H1 (cell line): ENCODE data around the gene SCN7A.

Source experiments
- CTCF ChIP-seq, 3 experiments: IDR thresholded peaks; 1 replicate in 2 of 3; 2 replicates in 1 of 3; pipeline versions ENCODE4 v1.5.1 to v1.6.1; 2011; ENCODE audit warnings: low read length in 3 of 3, mild to moderate bottlenecking in 3 of 3, inconsistent platforms in 2 of 3, low read depth in 1 of 3, moderate library complexity in 1 of 3; ENCODE audit not compliant: insufficient read depth in 1 of 3; ENCODE audit errors: control extremely low read depth in 1 of 3
- JUN ChIP-seq: IDR thresholded peaks from 2 replicates; pipeline ENCODE4 v1.6.1; 2011; ENCODE audit warnings: low read depth, mild to moderate bottlenecking, improper control_type of control experiment, low read length
- JUND ChIP-seq: IDR thresholded peaks from 2 replicates; pipeline ENCODE4 v1.6.1; 2011; ENCODE audit warnings: mild to moderate bottlenecking, improper control_type of control experiment, low read length
- KDM4A ChIP-seq: IDR thresholded peaks from one replicate; pipeline ENCODE4 v1.7.1; 2012; ENCODE audit warnings: low read depth, mild to moderate bottlenecking, moderate library complexity, low read length, inconsistent platforms; ENCODE audit not compliant: severe bottlenecking

- TF ChIP-seq JUND, result no peak
- no peak for TF ChIP-seq CTCF (IDR thresholded peaks at IDR 0.05; ENCODE audit: control extremely low read depth in 1 of 3, insufficient read depth in 1 of 3, low read depth in 1 of 3, low read length in 3 of 3)
- no peak for TF ChIP-seq KDM4A
- TF ChIP-seq JUN, result no peak
Measured at GRCh38 chr2:166458674-166459073, 35.4 kb downstream of the SCN7A start.
